Brain microvascular endothelial cell (primary cell): ENCODE results near the gene TIMM13.

Experiments used
- DNase-seq: peaks from one replicate; pipeline ENCODE4 v3.0.0-alpha.2; 2020
- H3K27ac ChIP-seq: fragments of 250-450 bp; sonication (Bioruptor Pico); 2 replicates; pipeline ENCODE4 v1.5.1; 2020; ENCODE audit warnings: mild to moderate bottlenecking, moderate library complexity
- H3K27me3 ChIP-seq: fragments of 250-450 bp; sonication (Bioruptor Pico); replicated peaks from 2 replicates; pipeline ENCODE4 v1.5.1; 2020; ENCODE audit warnings: mild to moderate bottlenecking
- H3K36me3 ChIP-seq: fragments of 250-450 bp; sonication (Bioruptor Pico); replicated peaks from 2 replicates; pipeline ENCODE4 v1.5.1; 2020; ENCODE audit warnings: mild to moderate bottlenecking
- H3K4me3 ChIP-seq: 2 replicates; pipeline ENCODE4 v1.5.1; 2011; ENCODE audit warnings: low read depth, mild to moderate bottlenecking, control low read depth, low read length, moderate library complexity
- CTCF ChIP-seq: IDR thresholded peaks from 2 replicates; pipeline ENCODE4 v1.5.1; 2011; ENCODE audit warnings: low read depth, mild to moderate bottlenecking, moderate library complexity, low read length, control low read depth, inconsistent platforms; ENCODE audit errors: missing control alignments
- in situ Hi-C: cut with HindIII; loops from 2 replicates; pipeline ENCODE4 v1.10.0; 2017; ENCODE audit warnings: low sequenced_read_pairs, low pct_ligation_motif_present

The TIMM13 gene

DNA sequence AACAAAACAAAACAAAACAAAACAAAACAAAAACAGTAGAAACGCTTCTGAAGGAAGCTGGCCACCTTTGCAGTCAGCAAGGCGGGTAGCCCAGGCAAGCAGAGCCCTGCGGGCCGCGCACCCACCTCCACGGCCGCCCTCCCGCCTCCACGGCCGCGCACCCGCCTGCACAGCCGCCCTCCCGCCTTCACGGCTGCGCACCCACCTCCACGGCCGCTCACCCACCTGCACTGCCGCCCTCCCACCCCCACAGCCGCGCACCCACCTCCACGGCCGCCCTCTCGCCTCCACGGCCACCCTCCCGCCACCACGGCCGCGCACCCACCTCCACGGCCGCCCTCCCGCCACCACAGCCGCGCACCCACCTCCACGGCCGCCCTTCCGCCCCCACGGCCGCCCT lies 9.0 kb upstream of the TIMM13 start:
- in situ Hi-C loops, result no loop called here
- H3K4me3 ChIP-seq, result no peak overlapping the region
- no peak overlapping the region for H3K27ac ChIP-seq
- no peaks in the 10 kb centered on the region for H3K27me3 ChIP-seq
- no peak for DNase-seq
- H3K36me3 ChIP-seq, result peaks cover 36% of the 10 kb centered on the region
- no peak for TF ChIP-seq CTCF

- in situ Hi-C loops, result no loop called here
- Histone ChIP-seq H3K4me3 (no peak overlapping the region), H3K27me3 (no peaks in the 10 kb centered on the region), H3K27ac (no peak overlapping the region), H3K36me3 (peaks cover 44% of the 10 kb centered on the region)
- TF ChIP-seq CTCF, result no peak
- DNase-seq, result no peak
Observed at GRCh38 chr19:2434721-2435265, 7.4 kb upstream of the TIMM13 start.

- Histone ChIP-seq H3K27ac (no peak overlapping the region), H3K27me3 (no peaks in the 10 kb centered on the region), H3K4me3 (no peak overlapping the region), H3K36me3 (peaks cover 44% of the 10 kb centered on the region)
- DNase-seq, result no peak
- no peak for TF ChIP-seq CTCF
- in situ Hi-C loops, result no loop called here
Observed at GRCh38 chr19:2434267-2434666, 6.9 kb upstream of the TIMM13 start.

- no peak for TF ChIP-seq CTCF
- in situ Hi-C loops, result no loop called here
- no peak for DNase-seq
- Histone ChIP-seq H3K27me3 (no peaks in the 10 kb centered on the region), H3K4me3 (no peak overlapping the region), H3K27ac (no peak overlapping the region), H3K36me3 (peaks cover 44% of the 10 kb centered on the region)
Observed at GRCh38 chr19:2433854-2434253, 6.5 kb upstream of the TIMM13 start.

DNA sequence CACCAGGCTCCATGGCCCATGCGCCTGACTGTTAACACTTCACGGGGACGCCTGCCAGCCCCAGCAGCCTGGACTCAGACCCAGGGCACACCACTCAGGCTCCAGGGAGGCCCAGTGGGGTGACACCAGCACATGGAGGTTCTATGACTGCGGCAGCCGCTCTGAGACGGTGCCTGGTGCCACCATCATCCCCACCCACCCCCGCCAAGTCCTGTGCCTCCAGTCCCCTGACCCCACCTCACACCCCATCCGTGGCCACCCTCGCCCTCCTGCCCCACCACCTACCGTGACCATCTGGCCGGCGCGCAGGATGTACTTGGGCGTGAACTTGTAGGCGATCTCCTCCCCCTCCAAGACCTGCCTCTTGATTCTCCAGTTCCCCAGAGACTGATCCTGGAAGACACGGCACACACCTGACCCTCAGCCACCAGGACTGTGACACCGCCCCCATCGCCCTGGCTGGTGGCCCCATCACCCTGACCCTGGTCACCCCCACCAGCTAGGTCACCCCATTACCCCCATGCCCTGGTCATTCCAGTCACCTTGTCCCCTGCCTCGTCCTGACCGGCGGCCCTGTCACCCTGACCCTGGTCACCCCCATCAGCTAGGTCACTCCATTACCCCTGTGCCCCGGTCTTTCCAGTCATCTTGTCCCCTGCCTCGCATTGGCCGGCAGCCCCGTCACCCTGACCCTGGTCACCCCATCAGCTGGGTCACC lies 4.9 kb upstream of the TIMM13 start:
- no peak overlapping the region for H3K4me3 ChIP-seq
- DNase-seq, result no peak
- no peak overlapping the region for H3K27ac ChIP-seq
- in situ Hi-C loops, result no loop called here
- TF ChIP-seq CTCF, result no peak
- H3K27me3 ChIP-seq, result no peaks in the 10 kb centered on the region
- H3K36me3 ChIP-seq, result peaks cover 34% of the 10 kb centered on the region
